Mammary microvascular endothelial cell (primary cell): ENCODE measurements around the gene C8G. TPM values are rescaled to one million over a fixed set of nuclear protein-coding genes. Genes with fewer than 3 reads are reported as not detected.

Experiments
- total RNA-seq: library from RNA; depleted of rRNA; stranded (reverse); fragments of >200 nt; gene quantifications from 2 replicates; pipeline ENCODE4 v1.2.3, GENCODE V29; 2015

The C8G gene
- total RNA-seq = 0.20 and 0.84 TPM in 2 replicates

GRCh38 chr9:136944519-136945332 lies at the start of gene C8G, which contains the start of gene FBXW5:
TSS of gene C8G (plus strand) at chr9:136945243. CDS start at chr9:136945321, 78 bp downstream.
TSS of gene FBXW5 (minus strand) at chr9:136944738. CDS start at chr9:136944083, 655 bp downstream.

GRCh38 chr9:136951541-136952320 lies 6.7 kb downstream of the C8G start, which contains the start of gene LCN12:
TSS of gene LCN12 (plus strand) at chr9:136952273. CDS start at chr9:136952328, 55 bp downstream.

GRCh38 chr9:136977223-136977622 lies 32.2 kb downstream of the C8G start, which contains the start of gene PTGDS:
TSS of gene PTGDS (plus strand) at chr9:136977504. CDS start at chr9:136977579, 75 bp downstream.

GRCh38 chr9:136982232-136983051 lies 37.4 kb downstream of the C8G start, which contains the start of gene LCNL1:
TSS of gene LCNL1 (plus strand) at chr9:136982993. CDS start at chr9:136983587, 594 bp downstream.

GRCh38 chr9:136991993-136992818 lies 47.2 kb downstream of the C8G start, which contains the start of gene PAXX:
TSS of gene PAXX (plus strand) at chr9:136992422. CDS start at chr9:136992444, 22 bp downstream.

Other genes with a start within 250 kb of the C8G start
- 151 and 161 TPM in 2 replicates for gene DIPK1B, start 232.7 kb upstream of the C8G start, total RNA-seq
- 0.44 TPM in 1 of 2 replicates, not detected in the other for gene LCN10, start 202.3 kb upstream of the C8G start, total RNA-seq
- 0.34 TPM in 1 of 2 replicates, not detected in the other for gene LCN6, start 196.7 kb upstream of the C8G start, total RNA-seq
- gene LCN8, start 187.0 kb upstream of the C8G start, total RNA-seq = not detected in 2 replicates
- 1.6 TPM in 1 of 2 replicates, not detected in the other for gene LCN15, start 180.7 kb upstream of the C8G start, total RNA-seq
- gene TMEM141, start 153.9 kb upstream of the C8G start, total RNA-seq = 113 and 125 TPM in 2 replicates
- not detected in 2 replicates for gene CCDC183, start 148.9 kb upstream of the C8G start, total RNA-seq
- 110 and 124 TPM in 2 replicates for gene RABL6, start 137.3 kb upstream of the C8G start, total RNA-seq
- gene AJM1, start 102.8 kb upstream of the C8G start, total RNA-seq = 0.93 and 1.5 TPM in 2 replicates
- gene PHPT1, start 95.8 kb upstream of the C8G start, total RNA-seq = 173 and 189 TPM in 2 replicates
- gene MAMDC4, start 92.9 kb upstream of the C8G start, total RNA-seq = 1.6 and 1.9 TPM in 2 replicates
- 413 and 485 TPM in 2 replicates for gene EDF1, start 78.9 kb upstream of the C8G start, total RNA-seq
- 17.3 and 18.3 TPM in 2 replicates for gene TRAF2, start 58.7 kb upstream of the C8G start, total RNA-seq
- 202 and 226 TPM in 2 replicates for gene FBXW5, start 505 bp upstream of the C8G start, total RNA-seq
- gene LCN12, start 7.0 kb downstream of the C8G start, total RNA-seq = not detected in 2 replicates
- not detected in 2 replicates for gene PTGDS, start 32.3 kb downstream of the C8G start, total RNA-seq
- not detected in 2 replicates for gene LCNL1, start 37.8 kb downstream of the C8G start, total RNA-seq
- 53.2 and 65.9 TPM in 2 replicates for gene PAXX, start 47.2 kb downstream of the C8G start, total RNA-seq
- gene CLIC3, start 51.3 kb downstream of the C8G start, total RNA-seq = 0.40 TPM in 1 of 2 replicates, not detected in the other
- gene ABCA2, start 83.0 kb downstream of the C8G start, total RNA-seq = 6.9 and 7.3 TPM in 2 replicates
- not detected in 2 replicates for gene FUT7, start 86.8 kb downstream of the C8G start, total RNA-seq
- gene NPDC1, start 100.9 kb downstream of the C8G start, total RNA-seq = 67.3 and 71.1 TPM in 2 replicates
- not detected in 2 replicates for gene ENTPD2, start 108.8 kb downstream of the C8G start, total RNA-seq
- 28.1 and 30.2 TPM in 2 replicates for gene SAPCD2, start 125.3 kb downstream of the C8G start, total RNA-seq
- gene UAP1L1, start 132.3 kb downstream of the C8G start, total RNA-seq = 21.9 and 23.0 TPM in 2 replicates
- 69.4 and 75.7 TPM in 2 replicates for gene MAN1B1, start 141.7 kb downstream of the C8G start, total RNA-seq
- 88.5 and 107 TPM in 2 replicates for gene DPP7, start 169.5 kb downstream of the C8G start, total RNA-seq
- gene GRIN1, start 193.9 kb downstream of the C8G start, total RNA-seq = not detected in 2 replicates
- gene LRRC26, start 224.8 kb downstream of the C8G start, total RNA-seq = not detected in 2 replicates
- gene TMEM210, start 226.8 kb downstream of the C8G start, total RNA-seq = not detected in 2 replicates
- 17.6 and 25.1 TPM in 2 replicates for gene ANAPC2, start 243.3 kb downstream of the C8G start, total RNA-seq
- 127 and 150 TPM in 2 replicates for gene SSNA1, start 243.4 kb downstream of the C8G start, total RNA-seq